Measurements from ENCODE around the gene MED10. TPM values are rescaled to one million over a fixed set of nuclear protein-coding genes. Genes with fewer than 3 reads are reported as not detected.

MED10 gene
- polyA plus RNA-seq, 1 donor from 2014 or later: 37.9 TPM

GRCh38 chr5:6373081-6373846 is 5.1 kb downstream of the MED10 start:
- H3K4me3 ChIP-seq (ENCODE audit: low read length): no peak overlapping the region
- H3K4me2 ChIP-seq (ENCODE audit: low read length): no peak overlapping the region
- H3K27ac ChIP-seq (ENCODE audit: low read length): no peak overlapping the region
- TF ChIP-seq RAD21 (conservative IDR thresholded peaks at IDR 0.05) (no peak), MXI1 (conservative IDR thresholded peaks at IDR 0.05; ENCODE audit: poor library complexity, severe bottlenecking) (no peak), POLR2AphosphoS5 (IDR thresholded peaks at IDR 0.05) (no peak), EZH2 (IDR thresholded peaks at IDR 0.05; ENCODE audit: borderline replicate concordance, insufficient read depth, low read length, poor library complexity, severe bottlenecking) (no peak), SMC3 (conservative IDR thresholded peaks at IDR 0.05; ENCODE audit: poor library complexity) (no peak), CTCF (IDR thresholded peaks at IDR 0.05; ENCODE audit: poor library complexity, severe bottlenecking) (no peak), TAF1 (IDR thresholded peaks at IDR 0.05; ENCODE audit: low read depth) (no peak), EP300 (conservative IDR thresholded peaks at IDR 0.05; ENCODE audit: poor library complexity, severe bottlenecking) (no peak)
- TF ChIP-seq, protein P1, sequence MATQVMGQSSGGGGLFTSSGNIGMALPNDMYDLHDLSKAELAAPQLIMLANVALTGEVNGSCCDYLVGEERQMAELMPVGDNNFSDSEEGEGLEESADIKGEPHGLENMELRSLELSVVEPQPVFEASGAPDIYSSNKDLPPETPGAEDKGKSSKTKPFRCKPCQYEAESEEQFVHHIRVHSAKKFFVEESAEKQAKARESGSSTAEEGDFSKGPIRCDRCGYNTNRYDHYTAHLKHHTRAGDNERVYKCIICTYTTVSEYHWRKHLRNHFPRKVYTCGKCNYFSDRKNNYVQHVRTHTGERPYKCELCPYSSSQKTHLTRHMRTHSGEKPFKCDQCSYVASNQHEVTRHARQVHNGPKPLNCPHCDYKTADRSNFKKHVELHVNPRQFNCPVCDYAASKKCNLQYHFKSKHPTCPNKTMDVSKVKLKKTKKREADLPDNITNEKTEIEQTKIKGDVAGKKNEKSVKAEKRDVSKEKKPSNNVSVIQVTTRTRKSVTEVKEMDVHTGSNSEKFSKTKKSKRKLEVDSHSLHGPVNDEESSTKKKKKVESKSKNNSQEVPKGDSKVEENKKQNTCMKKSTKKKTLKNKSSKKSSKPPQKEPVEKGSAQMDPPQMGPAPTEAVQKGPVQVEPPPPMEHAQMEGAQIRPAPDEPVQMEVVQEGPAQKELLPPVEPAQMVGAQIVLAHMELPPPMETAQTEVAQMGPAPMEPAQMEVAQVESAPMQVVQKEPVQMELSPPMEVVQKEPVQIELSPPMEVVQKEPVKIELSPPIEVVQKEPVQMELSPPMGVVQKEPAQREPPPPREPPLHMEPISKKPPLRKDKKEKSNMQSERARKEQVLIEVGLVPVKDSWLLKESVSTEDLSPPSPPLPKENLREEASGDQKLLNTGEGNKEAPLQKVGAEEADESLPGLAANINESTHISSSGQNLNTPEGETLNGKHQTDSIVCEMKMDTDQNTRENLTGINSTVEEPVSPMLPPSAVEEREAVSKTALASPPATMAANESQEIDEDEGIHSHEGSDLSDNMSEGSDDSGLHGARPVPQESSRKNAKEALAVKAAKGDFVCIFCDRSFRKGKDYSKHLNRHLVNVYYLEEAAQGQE (IDR thresholded peaks at IDR 0.05; ENCODE audit: borderline replicate concordance): no peak
- no peaks in the 10 kb centered on the region for H3F3A ChIP-seq (ENCODE audit: insufficient read depth, low read length, poor library complexity, severe bottlenecking)
- H3K9me2 ChIP-seq (ENCODE audit: insufficient read depth, low read length): no peaks in the 10 kb centered on the region
- H3K79me2 ChIP-seq (replicated peaks; ENCODE audit: insufficient read depth, low read length): peaks cover 24% of the 10 kb centered on the region
- no peak overlapping the region for H3K9ac ChIP-seq (ENCODE audit: low read length)
- no peaks in the 10 kb centered on the region for H3K27me3 ChIP-seq (ENCODE audit: insufficient read depth, low read depth, low read length)
- no peak overlapping the region for H2AFZ ChIP-seq (ENCODE audit: low read depth, low read length)
- H4K20me1 ChIP-seq (ENCODE audit: insufficient read depth): no peaks in the 10 kb centered on the region
- peaks cover 23% of the 10 kb centered on the region for H3K36me3 ChIP-seq (ENCODE audit: insufficient read depth, low read length)
- no peaks in the 10 kb centered on the region for H3K9me3 ChIP-seq (ENCODE audit: low read length)

- Histone ChIP-seq H3K4me2 (ENCODE audit: low read length) (no peak overlapping the region), H2AFZ (ENCODE audit: low read depth, low read length) (no peak overlapping the region), H3K9ac (ENCODE audit: low read length) (no peak overlapping the region), H3K79me2 (replicated peaks; ENCODE audit: insufficient read depth, low read length) (peaks cover 16% of the 10 kb centered on the region), H3K9me2 (ENCODE audit: insufficient read depth, low read length) (no peaks in the 10 kb centered on the region), H3F3A (ENCODE audit: insufficient read depth, low read length, poor library complexity, severe bottlenecking) (no peaks in the 10 kb centered on the region), H3K36me3 (ENCODE audit: insufficient read depth, low read length) (peaks cover 23% of the 10 kb centered on the region), H3K27ac (ENCODE audit: low read length) (no peak overlapping the region), H3K9me3 (ENCODE audit: low read length) (no peaks in the 10 kb centered on the region), H4K20me1 (ENCODE audit: insufficient read depth) (no peaks in the 10 kb centered on the region), H3K4me3 (ENCODE audit: low read length) (no peak overlapping the region), H3K27me3 (ENCODE audit: insufficient read depth, low read depth, low read length) (no peaks in the 10 kb centered on the region)
- no peak for TF ChIP-seq SMC3 (conservative IDR thresholded peaks at IDR 0.05; ENCODE audit: poor library complexity)
- TF ChIP-seq, protein P1 (IDR thresholded peaks at IDR 0.05; ENCODE audit: borderline replicate concordance): no peak
- no peak for TF ChIP-seq EZH2 (IDR thresholded peaks at IDR 0.05; ENCODE audit: borderline replicate concordance, insufficient read depth, low read length, poor library complexity, severe bottlenecking)
- TF ChIP-seq MXI1 (conservative IDR thresholded peaks at IDR 0.05; ENCODE audit: poor library complexity, severe bottlenecking): no peak
- no peak for TF ChIP-seq RAD21 (conservative IDR thresholded peaks at IDR 0.05)
Observed at GRCh38 chr5:6372251-6373080, 5.9 kb downstream of the MED10 start.
